ENCODE measurements around the gene PROSER2.
"Not testable (repeated sequence)": the region's sequence is repeated elsewhere in the genome, so short reads cannot be mapped to it uniquely, and the experiment has no call there.

The PROSER2 gene

GRCh38 chr10:11884706-11885423 lies 61.7 kb downstream of the PROSER2 start:
- no peak for DNase-seq (ENCODE audit: low read depth)
- no peak for TF ChIP-seq CTCF (conservative IDR thresholded peaks at IDR 0.05; ENCODE audit: low read depth, low read length)
- no peak overlapping the region for H3K4me3 ChIP-seq (ENCODE audit: low read depth, low read length)

GRCh38 chr10:11885437-11886137 lies 62.4 kb downstream of the PROSER2 start:
- no peak overlapping the region for H3K4me3 ChIP-seq (ENCODE audit: low read depth, low read length)
- no peak for TF ChIP-seq CTCF (conservative IDR thresholded peaks at IDR 0.05; ENCODE audit: low read depth, low read length)
- no peak for DNase-seq (ENCODE audit: low read depth)

- TF ChIP-seq CTCF (conservative IDR thresholded peaks at IDR 0.05; ENCODE audit: low read depth, low read length), result no peak
- no peak overlapping the region for H3K4me3 ChIP-seq (ENCODE audit: low read depth, low read length)
- DNase-seq (ENCODE audit: low read depth), result no peak
Measured at GRCh38 chr10:11886138-11886474, 63.0 kb downstream of the PROSER2 start.

GRCh38 chr10:11886851-11887250 lies 63.7 kb downstream of the PROSER2 start:
- no peak for TF ChIP-seq CTCF (conservative IDR thresholded peaks at IDR 0.05; ENCODE audit: low read depth, low read length)
- H3K4me3 ChIP-seq (ENCODE audit: low read depth, low read length), result no peak overlapping the region
- DNase-seq (ENCODE audit: low read depth), result no peak

GRCh38 chr10:11887381-11888227 lies 64.4 kb downstream of the PROSER2 start:
- no peak for TF ChIP-seq CTCF (conservative IDR thresholded peaks at IDR 0.05; ENCODE audit: low read depth, low read length)
- DNase-seq (ENCODE audit: low read depth), result no peak
- H3K4me3 ChIP-seq (ENCODE audit: low read depth, low read length), result no peak overlapping the region

GRCh38 chr10:11889263-11889662 lies 66.1 kb downstream of the PROSER2 start:
- H3K4me3 ChIP-seq (ENCODE audit: low read depth, low read length); DNase-seq (ENCODE audit: low read depth): not testable (repeated sequence)

- no peak for DNase-seq (ENCODE audit: low read depth)
- no peak for TF ChIP-seq CTCF (conservative IDR thresholded peaks at IDR 0.05; ENCODE audit: low read depth, low read length)
- H3K4me3 ChIP-seq (ENCODE audit: low read depth, low read length), result no peak overlapping the region
Measured at GRCh38 chr10:11891776-11892486, 68.8 kb downstream of the PROSER2 start.

Data from choroid plexus epithelial cell (primary cell).